K562 (cell line): ENCODE results near the gene TRMT44. TPM values are rescaled to one million over a fixed set of nuclear protein-coding genes. Genes with fewer than 3 reads are reported as not detected.

Experiments
- ATAC-seq: fragments of 200-7000 bp; cut with Tn5 transposase; 3 replicates; pipeline ENCODE4 v1.9.1; 2020; ENCODE audit warnings: moderate library complexity
- BruUV-seq: library from RNA; stranded (reverse); fragments of 400-500 nt; replicated peaks from 2 replicates; lab custom pipeline; 2021; lab: Mats Ljungman, UMichigan
- CTCF ChIA-PET: fragments of 300-600 bp; formaldehyde crosslinking; extraction: SDS; loops from one replicate; lab custom pipeline; 2021; ENCODE audit warnings: low intra/inter-chr PET ratio; lab: Yijun Ruan, JAX
- POLR2A ChIA-PET: fragments of 300-600, 350-650 bp; sonication (Branson Sonifier 250); formaldehyde crosslinking; extraction: SDS; loops from one replicate; lab custom pipeline; 2021; ENCODE audit warnings: antibody characterized with exemption, inconsistent platforms; lab: Yijun Ruan, JAX
- DNase-seq, 4 experiments: peaks; one replicate each; pipeline versions ENCODE4 v3.0.0 to v3.0.0-alpha.2; 2011 to 2018; ENCODE audit warnings: low spot score in 3 of 4, mixed read lengths in 3 of 4; ENCODE audit errors: extremely low read depth in 1 of 4
- FAIRE-seq: peaks from 2 replicates; lab custom pipeline; 2011; peaks lifted over from hg19 to GRCh38; lab: Jason Lieb, UNC
- H2AFZ ChIP-seq: 2 replicates; pipeline ENCODE4 v1.6.0; 2011; ENCODE audit warnings: low read depth, low read length, control low read depth, inconsistent platforms
- H3K27ac ChIP-seq: fragments of 200-600 bp; 3 replicates; pipeline ENCODE4 v1.8.0; 2011; ENCODE audit warnings: low read depth, mild to moderate bottlenecking, control low read depth, inconsistent platforms, low read length, moderate library complexity, mixed read lengths; ENCODE audit errors: extremely low read depth
- H3K27me3 ChIP-seq, 2 experiments: fragments of 300-600 bp in 1 of 2; 2 replicates in 1 of 2; 3 replicates in 1 of 2; pipeline versions ENCODE4 v1.6.0 to v1.8.0; 2011; ENCODE audit warnings: inconsistent platforms in 2 of 2, low read length in 2 of 2, mild to moderate bottlenecking in 1 of 2, mixed read lengths in 1 of 2, moderate library complexity in 1 of 2; ENCODE audit not compliant: control insufficient read depth in 2 of 2, insufficient read depth in 2 of 2
- H3K36me3 ChIP-seq: fragments of 300-600 bp; 3 replicates; pipeline ENCODE4 v1.8.0; 2011; ENCODE audit warnings: mild to moderate bottlenecking, low read length, inconsistent platforms; ENCODE audit not compliant: control insufficient read depth, insufficient read depth
- H3K4me1 ChIP-seq, 2 experiments: fragments of 200-600 bp in 1 of 2; replicated peaks in 1 of 2; 2 replicates in 1 of 2; 3 replicates in 1 of 2; pipeline versions ENCODE4 v1.5.1 to v1.8.0; 2011; ENCODE audit warnings: inconsistent platforms in 2 of 2, low read length in 2 of 2, mild to moderate bottlenecking in 1 of 2, mixed read lengths in 1 of 2, moderate library complexity in 1 of 2; ENCODE audit not compliant: control insufficient read depth in 2 of 2, insufficient read depth in 2 of 2
- H3K4me2 ChIP-seq: 2 replicates; pipeline ENCODE4 v1.6.1; 2011; ENCODE audit warnings: low read length, control low read depth, inconsistent platforms, mixed read lengths; ENCODE audit not compliant: insufficient read depth
- H3K4me3 ChIP-seq: fragments of 200-600 bp; sonication (generic), shearing (Covaris generic); 2 replicates; pipeline ENCODE4 v1.5.1; 2016; ENCODE audit warnings: control low read depth, inconsistent platforms
- H3K79me2 ChIP-seq: fragments of 200-600 bp; 3 replicates; pipeline ENCODE4 v1.8.0; 2011; ENCODE audit warnings: low read length, inconsistent platforms; ENCODE audit not compliant: control insufficient read depth, insufficient read depth
- H3K9ac ChIP-seq, 2 experiments: 2 replicates each; pipeline versions ENCODE4 v1.6.0 to v1.6.1; 2011; ENCODE audit warnings: low read depth in 2 of 2, low read length in 2 of 2, control low read depth in 1 of 2, inconsistent platforms in 1 of 2, mild to moderate bottlenecking in 1 of 2, mixed read lengths in 1 of 2; ENCODE audit not compliant: insufficient read depth in 1 of 2
- H3K9me1 ChIP-seq: one replicate; pipeline ENCODE4 v1.6.0; 2011; ENCODE audit warnings: inconsistent platforms, mild to moderate bottlenecking, low read length, moderate library complexity; ENCODE audit not compliant: control insufficient read depth, insufficient read depth
- H3K9me3 ChIP-seq: replicated peaks from 2 replicates; pipeline ENCODE4 v1.5.1; 2011; ENCODE audit warnings: low read depth, low read length, inconsistent platforms; ENCODE audit not compliant: control insufficient read depth, insufficient read depth
- H4K20me1 ChIP-seq: replicated peaks from 2 replicates; pipeline ENCODE4 v1.6.1; 2011; ENCODE audit warnings: low read length, inconsistent platforms, mixed read lengths; ENCODE audit not compliant: control insufficient read depth, insufficient read depth
- FOXK2 ChIP-seq, 2 experiments: fragments of 450-650 bp; IDR thresholded peaks in 1 of 2; conservative IDR thresholded peaks in 1 of 2; 2 replicates each; pipeline ENCODE4 v1.6.1; 2016; ENCODE audit warnings: low read depth in 2 of 2, mild to moderate bottlenecking in 1 of 2
- PML ChIP-seq: IDR thresholded peaks from 2 replicates; pipeline ENCODE4 v1.6.1; 2012; ENCODE audit warnings: low read length, inconsistent platforms
- RREB1 ChIP-seq: fragments of 250-450 bp; sonication (Bioruptor Pico); IDR thresholded peaks from 2 replicates; pipeline ENCODE4 v1.4.0; 2020
- ZBTB33 ChIP-seq: sonication (generic); formaldehyde crosslinking; IDR thresholded peaks from 2 replicates; pipeline ENCODE4 v1.8.1; 2023; ENCODE audit warnings: mild to moderate bottlenecking, missing genetic modification reagents
- WGBS: fragments of 100-300 bp; shearing (Covaris generic); methylation state at CpG from one replicate; pipeline ENCODE4 v1.1.6; 2016; ENCODE audit warnings: low coverage, mixed read lengths; ENCODE audit not compliant: insufficient coverage; ENCODE audit errors: missing lambda C conversion rate; 5-methylcytosine and 5-hydroxymethylcytosine counted together
- in situ Hi-C: fragments of 300-500 bp; cut with MboI; formaldehyde crosslinking; loops from 4 replicates; pipeline ENCODE4 v1.15.0; 2018; ENCODE audit warnings: inconsistent platforms, mixed read lengths
- intact Hi-C: fragments of 100-400 bp; cut with micrococcal nuclease; formaldehyde crosslinking; loops from 2 replicates; pipeline ENCODE4 v1.14.2; 2022
- polyA plus RNA-seq, 8 experiments: library from polyadenylated mRNA; depleted of rRNA in 4 of 8; stranded (reverse) in 5 of 8; unstranded in 3 of 8; fragments of >200 nt; fragmentation: Nextera tagmentation in 2 of 8; fragmentation: Illumina TruSeq in 1 of 8; extraction: Ambion mirVana in 2 of 8; extraction: Trizol in 1 of 8; gene quantifications; 2 replicates each; pipeline versions ENCODE4 v1.2.1 to v1.2.3, GENCODE V29; 2011 to 2014; ENCODE audit warnings: inconsistent platforms in 1 of 8, missing spikeins in 1 of 8
- total RNA-seq, 7 experiments: library from RNA; depleted of rRNA in 6 of 7; stranded (reverse); fragments of >200 nt in 6 of 7; fragmentation: Illumina TruSeq in 2 of 7; extraction: Trizol in 2 of 7; gene quantifications; 2 replicates each; pipeline versions ENCODE4 v1.2.1 to v1.2.3, GENCODE V29; 2011 to 2021; ENCODE audit warnings: low replicate concordance in 1 of 7

TRMT44 gene
- total and polyA plus RNA-seq, 9 of the 15 experiments (the other 6 are each of a cell fraction or from before 2014, with no cell fraction given) = 1.2 to 18.6 (median 10.0) TPM

- no peak overlapping the region for H3K9ac ChIP-seq
- no peak overlapping the region for H3K4me2 ChIP-seq
- in situ Hi-C loops = loop anchor here (5.0 to 10.0 kb wide), 2 partner anchors 160 to 238 kb away; no protein-coding TSS in a partner anchor
- H3K9me3 ChIP-seq = no peaks in the 10 kb centered on the region
- 61% methylated on average over 14 of the region's 14 CpGs for WGBS
- intact Hi-C loops = loop anchor here (1.0 to 10.0 kb wide), 5 partner anchors 80 to 228 kb away; no protein-coding TSS in a partner anchor
- no peaks in the 10 kb centered on the region for H3K27me3 ChIP-seq
- TF ChIP-seq PML = no peak
- peak; percentile 54; the same call in 1 of the 2 replicates for TF ChIP-seq ZBTB33 (CRISPR knock-in tag)
- TF ChIP-seq RREB1 (CRISPR knock-in tag) = no peak
- TF ChIP-seq FOXK2 (conservative IDR thresholded peaks at IDR 0.05 in 1 of 2, IDR thresholded peaks at IDR 0.05 in 1 of 2; ENCODE audit: low read depth in 2 of 2) = no peak
- POLR2A ChIA-PET = interaction anchor here (0.5 to 1.4 kb wide), 2 partner anchors 99 to 289 kb away, joined by 3 to 4 read pairs; no protein-coding TSS in a partner anchor
- CTCF ChIA-PET = interaction anchor here (0.7 to 4.9 kb wide), 7 partner anchors 82 to 225 kb away, joined by 4 to 69 read pairs (median 8); no protein-coding TSS in a partner anchor
- H3K9me1 ChIP-seq = no peaks in the 10 kb centered on the region
- H3K36me3 ChIP-seq = no peaks in the 10 kb centered on the region
- BruUV-seq = no TSS peak
- peaks cover 0 to 13% of the 10 kb centered on the region in 2 experiments; a peak in 1 of 5 replicates for H3K4me1 ChIP-seq
- no peak overlapping the region for H3K4me3 ChIP-seq
- H4K20me1 ChIP-seq = no peaks in the 10 kb centered on the region
- H2AFZ ChIP-seq = no peak overlapping the region
- no peak for FAIRE-seq
- ATAC-seq = no peak
- no peak overlapping the region for H3K27ac ChIP-seq
- DNase-seq = no peak
- H3K79me2 ChIP-seq = no peaks in the 10 kb centered on the region
Measured at GRCh38 chr4:8402640-8403039, 37.9 kb upstream of the TRMT44 start.
